ENCODE data around the gene KBTBD4.
A peak's percentile ranks its signal among the peaks of the same experiment; 100 is the strongest.
"Not testable (repeated sequence)": the region's sequence is repeated elsewhere in the genome, so short reads cannot be mapped to it uniquely, and the experiment has no call there.

Gene KBTBD4

DNA sequence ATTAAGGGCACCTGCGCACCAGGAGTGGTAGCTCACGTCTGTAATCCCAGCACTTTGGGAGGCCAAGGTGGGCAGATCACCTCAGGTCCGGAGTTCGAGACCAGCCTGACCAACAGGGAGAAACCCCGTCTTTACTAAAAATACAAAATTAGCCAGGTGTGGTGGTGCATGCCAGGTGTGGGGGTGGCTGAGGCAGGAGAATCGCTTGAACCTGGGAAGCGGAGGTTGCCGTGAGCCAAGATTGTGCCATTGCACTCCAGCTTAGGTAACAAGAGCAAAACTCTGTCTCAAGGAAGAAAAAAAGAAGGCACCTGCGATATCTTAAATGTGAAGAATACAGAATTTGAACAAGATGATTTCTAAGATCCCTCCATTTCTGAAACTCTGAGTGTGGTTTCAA lies 52.7 kb downstream of the KBTBD4 start:
- not testable (repeated sequence) for DNase-seq (ENCODE audit: low read depth in 3 of 3, low spot score in 1 of 3)

DNA sequence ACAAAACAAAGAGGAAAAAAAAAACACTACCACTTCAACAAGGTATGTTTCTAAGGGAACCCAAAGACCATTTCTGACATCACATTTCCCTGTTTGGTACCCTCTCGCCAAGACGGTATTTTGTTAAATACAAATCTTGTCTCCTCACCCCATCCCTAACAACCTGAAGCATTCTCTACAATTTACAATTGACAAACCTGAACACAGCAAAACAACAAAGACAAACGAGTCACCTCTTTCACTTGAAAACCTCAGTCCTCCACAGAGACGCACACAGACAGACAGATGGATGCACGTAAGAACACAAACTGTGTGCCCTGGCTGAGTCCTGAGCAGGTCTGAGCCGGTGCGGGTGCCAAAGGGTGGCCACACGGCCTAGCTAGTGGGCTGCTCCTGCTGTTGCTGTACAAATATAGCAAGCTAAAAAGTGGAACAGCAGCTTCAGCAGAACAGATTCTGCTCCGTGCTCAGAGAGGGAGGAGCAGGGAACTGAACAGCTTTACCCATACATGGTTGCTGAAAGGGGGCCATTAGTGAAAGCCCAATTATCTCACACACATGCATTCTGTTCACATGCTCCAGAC lies 54.4 kb downstream of the KBTBD4 start:
- DNase-seq (ENCODE audit: low read depth in 3 of 3, low spot score in 1 of 3): no peak

DNA sequence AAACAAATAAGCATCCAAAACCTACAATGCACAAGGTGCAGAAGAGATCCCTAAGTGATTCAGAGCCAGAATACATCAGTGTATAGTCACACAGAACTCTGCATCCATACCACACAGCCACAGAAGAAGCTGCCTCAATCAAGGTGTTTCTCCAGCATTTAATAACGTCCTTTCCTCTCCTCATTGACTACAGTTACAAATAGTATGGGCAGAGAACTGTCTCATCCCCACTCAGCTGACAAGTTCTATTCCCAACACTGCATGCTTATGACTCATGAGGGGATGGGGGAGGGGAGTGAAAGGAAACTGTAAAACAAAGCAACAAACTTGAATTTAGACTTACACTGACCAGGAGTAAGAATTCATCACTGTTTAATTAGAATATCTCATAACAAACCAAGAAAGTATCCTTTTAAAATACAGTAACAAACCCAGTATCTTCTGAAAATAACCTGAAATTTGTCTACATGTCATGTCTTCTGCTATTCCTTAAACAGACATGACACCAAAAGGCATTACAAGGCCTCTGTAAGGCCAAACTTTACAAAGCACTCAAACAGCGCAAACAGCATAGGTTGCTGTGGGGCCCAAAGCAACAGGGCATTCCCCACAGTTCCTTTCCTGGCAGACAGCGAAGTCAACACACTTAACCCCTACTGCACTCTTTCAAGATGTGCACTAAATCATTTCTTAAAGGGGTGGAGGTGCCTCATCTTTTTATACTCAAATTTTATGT lies 55.1 kb downstream of the KBTBD4 start:
- DNase-seq (ENCODE audit: low read depth in 3 of 3, low spot score in 1 of 3): peak in 1 of 3 donors; percentile 7

All from stimulated activated CD4-positive, alpha-beta T cell treated with anti-CD3 and anti-CD28 coated beads, TNF-alpha, amount 100 ng/mL, for 1 hour (primary cell).